ENCODE results near the gene RFX3.

Gene RFX3

DNA sequence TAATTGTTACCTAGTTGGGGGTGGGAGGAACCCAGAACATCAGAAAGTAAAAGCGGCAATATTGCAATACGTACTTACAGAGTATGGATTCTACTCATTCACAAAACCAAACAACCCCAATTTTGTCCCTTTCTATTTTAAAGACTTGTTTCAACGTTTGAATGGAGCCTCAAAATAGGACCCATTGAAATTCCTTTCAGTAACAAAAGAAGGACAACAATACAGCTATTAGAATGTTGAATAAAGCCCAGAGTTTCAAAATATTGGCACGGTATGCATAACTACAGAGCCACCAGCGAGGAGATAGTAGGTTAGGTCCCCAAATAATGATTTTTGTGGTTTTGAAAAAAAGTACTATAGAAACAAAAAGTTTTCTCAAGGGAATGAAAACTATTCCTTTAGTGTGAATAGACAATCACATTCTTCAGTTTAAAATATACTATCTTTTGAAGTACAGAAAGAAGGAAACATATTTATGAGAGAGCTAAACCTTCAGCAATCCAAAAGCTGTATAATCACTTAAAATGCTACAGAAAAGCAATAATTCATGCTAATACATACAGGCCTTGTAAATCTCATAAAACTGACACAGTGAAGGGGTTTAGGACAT is 235.5 kb downstream of the RFX3 start:
- TF ChIP-seq FOXM1 (IDR thresholded peaks at IDR 0.05; ENCODE audit: borderline replicate concordance, low read depth) (no peak), TEAD4 (IDR thresholded peaks at IDR 0.05) (no peak), TAF1 (IDR thresholded peaks at IDR 0.05; ENCODE audit: low read depth) (no peak), CREB1 (IDR thresholded peaks at IDR 0.05; ENCODE audit: low read depth) (no peak)

GRCh38 chr9:3288686-3289085 is 237.1 kb downstream of the RFX3 start:
- no peak for TF ChIP-seq TAF1 (IDR thresholded peaks at IDR 0.05; ENCODE audit: low read depth)
- no peak for TF ChIP-seq YY1 (IDR thresholded peaks at IDR 0.05; ENCODE audit: low read depth)
- TF ChIP-seq FOXM1 (IDR thresholded peaks at IDR 0.05; ENCODE audit: borderline replicate concordance, low read depth): no peak
- no peak for TF ChIP-seq CEBPB (IDR thresholded peaks at IDR 0.05)
- TF ChIP-seq, protein P1, sequence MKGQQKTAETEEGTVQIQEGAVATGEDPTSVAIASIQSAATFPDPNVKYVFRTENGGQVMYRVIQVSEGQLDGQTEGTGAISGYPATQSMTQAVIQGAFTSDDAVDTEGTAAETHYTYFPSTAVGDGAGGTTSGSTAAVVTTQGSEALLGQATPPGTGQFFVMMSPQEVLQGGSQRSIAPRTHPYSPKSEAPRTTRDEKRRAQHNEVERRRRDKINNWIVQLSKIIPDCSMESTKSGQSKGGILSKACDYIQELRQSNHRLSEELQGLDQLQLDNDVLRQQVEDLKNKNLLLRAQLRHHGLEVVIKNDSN (IDR thresholded peaks at IDR 0.05): no peak
- no peak for TF ChIP-seq RAD21 (IDR thresholded peaks at IDR 0.05; ENCODE audit: low read depth)
- no peak for TF ChIP-seq ZBTB7A (IDR thresholded peaks at IDR 0.05; ENCODE audit: low read depth)
- no peak for TF ChIP-seq TEAD4 (IDR thresholded peaks at IDR 0.05)
- TF ChIP-seq NFIC (IDR thresholded peaks at IDR 0.05): no peak
- no peak for TF ChIP-seq EP300 (IDR thresholded peaks at IDR 0.05; ENCODE audit: borderline replicate concordance)
- no peak for TF ChIP-seq CREB1 (IDR thresholded peaks at IDR 0.05; ENCODE audit: low read depth)
- TF ChIP-seq MAX (IDR thresholded peaks at IDR 0.05): no peak
- no peak for TF ChIP-seq TCF12 (IDR thresholded peaks at IDR 0.05; ENCODE audit: low read depth)
- TF ChIP-seq REST (IDR thresholded peaks at IDR 0.05; ENCODE audit: low read depth): no peak
- TF ChIP-seq EGR1 (IDR thresholded peaks at IDR 0.05): no peak

- no peak for TF ChIP-seq TAF1 (IDR thresholded peaks at IDR 0.05; ENCODE audit: low read depth)
- TF ChIP-seq FOXM1 (IDR thresholded peaks at IDR 0.05; ENCODE audit: borderline replicate concordance, low read depth): no peak
- no peak for TF ChIP-seq YY1 (IDR thresholded peaks at IDR 0.05; ENCODE audit: low read depth)
- no peak for TF ChIP-seq NFIC (IDR thresholded peaks at IDR 0.05)
- TF ChIP-seq, protein P1 (IDR thresholded peaks at IDR 0.05): no peak
- TF ChIP-seq ZBTB7A (IDR thresholded peaks at IDR 0.05; ENCODE audit: low read depth): no peak
- TF ChIP-seq CREB1 (IDR thresholded peaks at IDR 0.05; ENCODE audit: low read depth): no peak
- TF ChIP-seq MAX (IDR thresholded peaks at IDR 0.05): no peak
- no peak for TF ChIP-seq RAD21 (IDR thresholded peaks at IDR 0.05; ENCODE audit: low read depth)
- no peak for TF ChIP-seq EP300 (IDR thresholded peaks at IDR 0.05; ENCODE audit: borderline replicate concordance)
- no peak for TF ChIP-seq TCF12 (IDR thresholded peaks at IDR 0.05; ENCODE audit: low read depth)
- TF ChIP-seq CEBPB (IDR thresholded peaks at IDR 0.05): no peak
- TF ChIP-seq TEAD4 (IDR thresholded peaks at IDR 0.05): no peak
- TF ChIP-seq REST (IDR thresholded peaks at IDR 0.05; ENCODE audit: low read depth): no peak
- TF ChIP-seq EGR1 (IDR thresholded peaks at IDR 0.05): no peak
Measured at GRCh38 chr9:3285365-3286161, 240.2 kb downstream of the RFX3 start.

GRCh38 chr9:3282365-3282764 is 243.4 kb downstream of the RFX3 start:
- TF ChIP-seq CREB1 (IDR thresholded peaks at IDR 0.05; ENCODE audit: low read depth) (no peak), REST (IDR thresholded peaks at IDR 0.05; ENCODE audit: low read depth) (peak; percentile 68)

Measured in Ishikawa (cell line).